Measurements from ENCODE around the gene RHOT2.

The RHOT2 gene

GRCh38 chr16:716768-717325 is 48.9 kb downstream of the RHOT2 start:
- no peak for DNase-seq

GRCh38 chr16:717450-718245 is 49.7 kb downstream of the RHOT2 start:
- no peak for DNase-seq

DNA sequence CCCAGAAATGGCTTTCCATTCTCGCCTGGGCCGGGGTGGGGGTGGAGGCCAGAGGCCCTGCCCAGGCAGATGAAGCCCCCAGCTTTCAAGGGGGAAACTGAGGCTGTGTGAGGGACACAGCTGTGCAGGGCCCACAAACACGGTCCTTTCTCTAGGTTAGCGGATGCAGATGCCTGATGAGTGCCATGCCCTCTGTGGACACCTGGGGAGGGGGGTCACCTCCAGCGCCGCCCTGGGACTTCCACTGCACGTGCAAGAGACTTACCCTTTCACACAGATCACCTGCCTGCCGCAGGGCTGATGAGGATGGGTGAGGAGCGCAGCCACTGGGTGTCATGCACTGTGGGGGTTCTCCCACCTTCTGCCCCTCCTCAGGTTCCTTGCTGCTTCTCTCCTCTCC is 50.5 kb downstream of the RHOT2 start:
- DNase-seq = no peak

DNA sequence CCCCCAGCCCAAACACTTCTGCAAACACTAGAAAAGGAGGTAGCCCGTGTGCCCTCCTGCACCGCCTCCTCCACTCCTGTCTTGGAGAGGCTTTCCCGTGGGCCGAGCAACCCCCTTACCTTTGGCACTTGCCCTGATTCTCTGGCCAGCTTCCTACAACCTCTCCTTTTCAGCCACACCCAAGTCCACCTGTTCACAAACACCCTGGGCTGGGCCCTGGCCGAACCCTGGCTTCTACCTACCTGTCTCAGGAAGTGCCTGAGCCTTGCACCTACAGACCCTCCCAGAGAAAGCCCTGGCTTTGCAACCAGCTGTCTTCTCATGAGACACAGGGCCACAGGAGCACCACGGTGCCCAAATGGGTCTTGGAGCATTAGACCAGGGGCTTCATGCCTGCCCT is 51.0 kb downstream of the RHOT2 start:
- no peak for DNase-seq

- no peak for DNase-seq
Measured at GRCh38 chr16:719815-720446, 52.0 kb downstream of the RHOT2 start.

DNA sequence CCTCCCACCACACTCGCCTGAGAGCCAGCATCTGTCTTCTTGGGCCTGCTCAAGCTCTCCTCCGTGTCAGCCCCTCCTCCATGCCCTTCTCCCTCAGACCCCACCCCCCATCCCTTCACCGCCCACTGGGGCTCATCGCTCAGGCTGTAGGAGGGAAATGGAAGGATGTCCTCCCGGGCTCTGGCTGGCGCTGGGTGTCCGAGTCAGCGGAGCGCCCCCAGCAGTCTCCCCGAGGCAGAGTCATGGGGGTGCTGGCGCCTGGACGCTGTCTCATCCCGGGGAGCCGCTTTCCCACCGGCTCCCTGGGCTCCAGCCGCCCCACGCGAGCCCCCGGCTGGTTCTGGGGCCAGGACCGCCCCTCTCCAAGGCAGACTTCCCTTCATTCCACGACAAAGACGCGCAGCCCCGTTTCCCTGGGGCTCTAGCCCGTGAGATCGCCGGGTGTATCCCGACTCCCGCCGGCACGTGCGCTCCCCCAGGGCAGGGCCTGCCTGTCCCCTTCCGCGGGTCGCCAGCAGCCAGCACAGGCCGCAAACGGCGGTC is 52.6 kb downstream of the RHOT2 start:
- peak in 1 of 2 donors; percentile 34 for DNase-seq

DNA sequence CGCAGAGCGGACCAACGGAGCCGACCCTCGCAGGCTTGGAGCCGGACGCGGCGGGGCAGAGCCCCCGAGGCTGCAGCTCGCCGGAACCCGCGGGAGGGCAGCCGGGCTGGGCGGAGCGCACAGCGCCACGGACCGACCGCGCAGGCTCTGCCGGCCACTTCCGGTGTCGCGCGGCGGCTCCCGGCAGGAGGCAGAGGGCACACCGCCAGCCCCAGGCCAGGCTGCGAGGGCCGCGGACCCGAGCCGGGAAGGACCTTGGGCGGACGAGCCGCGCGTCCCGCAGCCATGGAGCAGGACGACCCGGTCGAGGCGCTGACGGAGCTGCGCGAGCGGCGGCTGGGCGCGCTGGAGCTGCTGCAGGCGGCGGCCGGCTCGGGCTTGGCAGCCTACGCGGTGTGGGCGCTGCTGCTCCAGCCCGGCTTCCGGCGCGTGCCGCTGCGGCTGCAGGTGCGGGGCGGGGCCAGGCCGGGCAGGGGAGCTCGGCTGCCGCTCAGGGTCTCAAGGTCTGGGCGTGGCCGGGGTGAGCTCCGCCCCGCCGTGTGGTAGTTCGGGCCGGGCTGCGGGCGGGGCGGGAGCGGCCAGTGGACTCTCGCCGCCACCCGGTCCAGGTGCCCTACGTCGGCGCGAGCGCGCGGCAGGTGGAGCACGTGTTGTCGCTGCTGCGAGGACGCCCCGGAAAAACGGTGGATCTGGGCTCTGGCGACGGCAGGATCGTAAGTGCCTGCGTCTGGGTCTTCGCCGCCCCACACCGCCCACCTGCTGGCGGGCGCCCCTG is 53.2 kb downstream of the RHOT2 start, which contains the start of gene ANTKMT:
Gene ANTKMT (plus strand): TSS at position 157 of the 775 bp plus-strand sequence. CDS start 129 bp downstream, at position 286.
- peak; percentile 82 to 86 for DNase-seq

GRCh38 chr16:721765-722540 is 54.0 kb downstream of the RHOT2 start:
- peak in 1 of 2 donors; percentile 42 for DNase-seq

DNA sequence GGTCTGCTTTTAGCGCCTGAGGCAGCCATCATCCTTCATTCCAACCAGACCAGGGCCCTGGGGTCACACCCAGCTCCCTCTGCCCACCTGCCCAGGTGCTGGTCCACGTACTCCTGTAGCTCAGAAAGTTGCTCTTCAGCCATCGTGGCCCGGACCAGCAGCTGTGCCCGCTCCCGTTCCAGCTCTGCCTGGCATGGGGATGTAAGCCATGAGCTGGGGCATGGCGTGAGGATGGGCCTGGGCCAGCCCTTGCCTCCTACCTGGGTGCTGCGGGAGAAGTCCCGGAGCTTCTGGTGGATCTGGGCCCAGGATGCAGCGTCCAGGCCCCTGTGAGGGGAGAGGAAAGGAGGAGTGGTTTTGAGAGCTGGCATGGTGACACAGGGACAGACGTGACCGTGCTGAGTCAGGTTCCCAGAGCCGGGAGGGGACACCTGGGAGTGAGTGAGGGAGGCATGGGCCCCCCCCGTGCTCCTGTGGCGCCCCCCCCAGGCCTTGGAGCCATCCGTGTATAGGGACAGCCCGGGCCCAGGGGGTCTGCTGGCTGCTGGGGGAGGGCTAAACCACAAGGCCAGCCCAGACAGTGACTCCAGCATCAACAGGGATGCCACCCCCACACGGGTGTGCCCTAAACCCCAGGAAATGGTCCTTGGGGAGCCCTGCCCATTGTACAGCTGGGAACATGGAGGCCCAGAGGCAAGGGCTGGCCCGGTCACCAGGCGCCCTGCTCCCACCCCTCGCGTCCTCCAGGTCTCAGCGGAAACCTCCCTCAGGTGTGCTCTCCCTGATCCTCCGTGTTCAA is 55.1 kb downstream of the RHOT2 start:
- no peak for DNase-seq

GRCh38 chr16:723695-724094 is 55.8 kb downstream of the RHOT2 start:
- no peak for DNase-seq

Measured in CD4-positive, alpha-beta T cell treated with Interleukin-1 beta for 1 hour (primary cell).